HG02798 (cell line): ENCODE results near the gene FABP6.

Experiments
- ATAC-seq: cut with Tn5 transposase; IDR thresholded peaks from one replicate; pipeline ENCODE4 v1.9.1; 2021; ENCODE audit warnings: mild to moderate bottlenecking; ENCODE audit not compliant: unreplicated experiment, poor library complexity

FABP6 gene

GRCh38 chr5:160286947-160287346, 57.6 kb downstream of the FABP6 start:
- ATAC-seq: no peak

- no peak for ATAC-seq
Measured at GRCh38 chr5:160287378-160288051, 58.2 kb downstream of the FABP6 start.
